Heart left ventricle (tissue), 16 donors: ENCODE results near the gene DRAM1. TPM values are rescaled to one million over a fixed set of nuclear protein-coding genes. Genes with fewer than 3 reads are reported as not detected.
A peak's percentile ranks its signal among the peaks of the same experiment; 100 is the strongest.

ENCODE experiments used
- ATAC-seq, 4 donors: fragments of 200-7000 bp; cut with Tn5 transposase; one replicate each; pipeline ENCODE4 v1.9.1; 2020 to 2022; ENCODE audit warnings: moderate library complexity in 4 of 4, mild to moderate bottlenecking in 3 of 4, moderate number of reproducible peaks in 1 of 4
- DNase-seq, 5 donors: peaks; one replicate each; pipeline ENCODE4 v3.0.0-alpha.2; 2020
- H3K27ac ChIP-seq, 12 donors: fragments of 200-600 bp; sonication (generic) in 4 of 12; one replicate each; pipeline versions ENCODE4 v1.5.0 to v1.8.0; 2016 to 2022; ENCODE audit warnings: mild to moderate bottlenecking in 2 of 12
- H3K27me3 ChIP-seq, 9 donors: fragments of 200-600 bp; sonication (generic) in 2 of 9; one replicate each; pipeline versions ENCODE4 v1.5.1 to v1.8.0; 2016 to 2022; ENCODE audit warnings: mild to moderate bottlenecking in 3 of 9
- H3K36me3 ChIP-seq, 9 donors: fragments of 200-600 bp; sonication (generic) in 2 of 9; one replicate each; pipeline versions ENCODE4 v1.5.0 to v1.8.0; 2018 to 2022; ENCODE audit warnings: mild to moderate bottlenecking in 2 of 9
- H3K4me1 ChIP-seq, 12 donors: fragments of 200-600 bp; sonication (generic) in 4 of 12; one replicate each; pipeline versions ENCODE4 v1.5.0 to v1.8.0; 2016 to 2022; ENCODE audit warnings: mild to moderate bottlenecking in 3 of 12
- H3K4me3 ChIP-seq, 12 donors: fragments of 200-600 bp; sonication (generic) in 4 of 12; one replicate each; pipeline versions ENCODE4 v1.5.0 to v1.8.0; 2017 to 2022; ENCODE audit warnings: mild to moderate bottlenecking in 9 of 12, moderate library complexity in 4 of 12
- H3K9me3 ChIP-seq, 12 donors: fragments of 200-600 bp; sonication (generic) in 4 of 12; one replicate each; pipeline versions ENCODE4 v1.5.0 to v1.8.0; 2016 to 2022; ENCODE audit warnings: mild to moderate bottlenecking in 1 of 12
- CTCF ChIP-seq, 12 donors: fragments of 200-600 bp; sonication (generic) in 4 of 12; IDR thresholded peaks; one replicate each; pipeline versions ENCODE4 v1.5.0 to v1.8.0; 2018 to 2022; ENCODE audit warnings: antibody characterized with exemption in 12 of 12, mild to moderate bottlenecking in 5 of 12
- POLR2A ChIP-seq, 2 donors: fragments of 450-650 bp; IDR thresholded peaks; one replicate each; pipeline ENCODE4 v1.6.1; 2017; ENCODE audit warnings: antibody characterized with exemption in 2 of 2, mild to moderate bottlenecking in 2 of 2, moderate library complexity in 2 of 2
- WGBS, 4 donors: extraction: QIAGEN DNeasy Blood & Tissue Kit in 2 of 4; methylation state at CpG; one replicate each; pipeline versions ENCODE4 v1.1.5 to v1.1.7; 2013 to 2018; 5-methylcytosine and 5-hydroxymethylcytosine counted together
- intact Hi-C, 10 donors: fragments of 100-400 bp; cut with DNase I; formaldehyde crosslinking; loops; one replicate each; pipeline versions ENCODE4 v1.11.1 to v1.14.2; 2022
- polyA plus RNA-seq, 2 donors: library from polyadenylated mRNA; stranded (reverse); fragments of 200-250 nt; gene quantifications; one replicate each; pipeline ENCODE4 v1.2.3, GENCODE V29; 2013
- total RNA-seq, 9 donors: library from RNA; depleted of rRNA in 2 of 9; stranded (reverse); fragments of >200 nt in 2 of 9; fragmentation: NEBNext Ultra II Directional in 3 of 9; extraction: Animal tissue kit (Norgen Biotek cat#: 25700) in 3 of 9; gene quantifications; one replicate each; pipeline versions ENCODE4 v1.1.0 to v1.2.4, GENCODE V29; 2016 to 2023
- donor health status: ischemic (EF 13 %, LVEDD 7.1; RV severe dilation, severe dysfunction).
- donor health status: healthy with polysubstance abuse.
- donor health status: DM: no; HTN: yes; CAD: no.
- donor health status: DM: no; HTN: no; CAD: no.
- donor health status: ischemic (EF 25% LVEDD 6.9; RV normal size, moderate dysfunction).
- donor health status: ischemic (EF 25% LVEDD 5.7; RV mildly dilated, moderate dysfunction).
- donor health status: healthy.
- donor health status: DM: yes; HTN: yes; CAD: no.
- donor health status: ischemic (EF 35%, LVEDD 5.7; RV mildly dilated, moderate dysfunction).
- donor health status: nonischemic (EF 11% LVEDD 7.7; RV severe dilation, severe dysfunction).
- donor health status: DM: yes; HTN: yes; CAD: no.
- donor health status: PGD.
- donor health status: ischemic (EF 29% LVEDD 5.4; RV normal size, mild dysfunction).
- donor health status: nonischemic (EF 23%, LVEDD 6.1; RV moderate dilation, normal function).

DRAM1 gene
- total and polyA plus RNA-seq, 11 donors = 2.9 to 40.7 (median 4.3) TPM

- H3K4me3 ChIP-seq = no peak overlapping the region
- TF ChIP-seq POLR2A (IDR thresholded peaks at IDR 0.05) (no peak), CTCF (IDR thresholded peaks at IDR 0.05) (no peak)
- no peak for ATAC-seq
- H3K9me3 ChIP-seq = peaks cover 0 to 12% (median 0%) of the 10 kb centered on the region in 12 donors
- H3K36me3 ChIP-seq = no peaks in the 10 kb centered on the region
- 78 to 88% (median 83%) methylated on average over 2 of the region's 2 CpGs for WGBS, 4 donors
- no peaks in the 10 kb centered on the region for H3K27me3 ChIP-seq
- DNase-seq = no peak
- intact Hi-C loops = no loop called here
- H3K27ac ChIP-seq = no peak overlapping the region
- no peaks in the 10 kb centered on the region for H3K4me1 ChIP-seq
Observed at GRCh38 chr12:101959607-101960006, 82.2 kb downstream of the DRAM1 start.

- no peaks in the 10 kb centered on the region for H3K4me1 ChIP-seq
- H3K4me3 ChIP-seq = no peak overlapping the region
- intact Hi-C loops = no loop called here
- WGBS, 4 donors = 58 to 69% (median 65%) methylated on average over 1 of the region's 1 CpG
- ATAC-seq (peak in 3 of 4 donors; percentile 65 to 73 (median 70)), DNase-seq (peak in 1 of 5 donors; percentile 27)
- H3K9me3 ChIP-seq = peaks cover 0 to 12% (median 0%) of the 10 kb centered on the region in 12 donors
- H3K36me3 ChIP-seq = no peaks in the 10 kb centered on the region
- H3K27ac ChIP-seq = no peak overlapping the region
- TF ChIP-seq POLR2A (IDR thresholded peaks at IDR 0.05) (no peak), CTCF (IDR thresholded peaks at IDR 0.05) (no peak)
- H3K27me3 ChIP-seq = no peaks in the 10 kb centered on the region
Observed at GRCh38 chr12:101962486-101962885, 85.1 kb downstream of the DRAM1 start.

- Histone ChIP-seq H3K4me3 (no peak overlapping the region), H3K27me3 (no peaks in the 10 kb centered on the region), H3K36me3 (no peaks in the 10 kb centered on the region), H3K27ac (no peak overlapping the region), H3K4me1 (no peaks in the 10 kb centered on the region), H3K9me3 (peaks cover 0 to 12% (median 0%) of the 10 kb centered on the region in 12 donors)
- 17 to 36% (median 19%) methylated on average over 1 of the region's 1 CpG for WGBS, 4 donors
- DNase-seq (peak in 1 of 5 donors; percentile 27), ATAC-seq (no peak)
- intact Hi-C loops = no loop called here
- TF ChIP-seq POLR2A (IDR thresholded peaks at IDR 0.05) (no peak), CTCF (IDR thresholded peaks at IDR 0.05) (no peak)
Observed at GRCh38 chr12:101963697-101964096, 86.3 kb downstream of the DRAM1 start.

- no peak for TF ChIP-seq POLR2A (IDR thresholded peaks at IDR 0.05)
- TF ChIP-seq CTCF (IDR thresholded peaks at IDR 0.05) = no peak
- Histone ChIP-seq H3K4me1 (no peaks in the 10 kb centered on the region), H3K27ac (no peak overlapping the region), H3K4me3 (no peak overlapping the region), H3K36me3 (no peaks in the 10 kb centered on the region), H3K9me3 (peaks cover 0 to 5% (median 0%) of the 10 kb centered on the region in 12 donors), H3K27me3 (no peaks in the 10 kb centered on the region)
- 88 to 94% (median 92%) methylated on average over 1 of the region's 1 CpG for WGBS, 4 donors
- intact Hi-C loops = no loop called here
- DNase-seq (no peak), ATAC-seq (no peak)
Observed at GRCh38 chr12:101966496-101966895, 89.1 kb downstream of the DRAM1 start.
